OCI-LY3 (cell line): Measurements from ENCODE around the gene EPHB3.

Experiments
- H2AFZ ChIP-seq: fragments of 200-600, 300-600 bp; shearing (Covaris generic); 2 replicates; pipeline ENCODE4 v1.6.0; 2014; ENCODE audit warnings: antibody characterized with exemption, low read depth, low read length
- H3K27ac ChIP-seq: fragments of 200-600, 300-600 bp; sonication (generic); 2 replicates; pipeline ENCODE4 v1.5.1; 2014; ENCODE audit warnings: mild to moderate bottlenecking, low read length, moderate library complexity, mixed read lengths
- H3K27me3 ChIP-seq: fragments of 200-600, 300-600 bp; sonication (generic); 2 replicates; pipeline ENCODE4 v1.6.1; 2014; ENCODE audit warnings: low read depth, low read length, mixed read lengths
- H3K36me3 ChIP-seq: fragments of 200-600, 300-600 bp; sonication (generic); replicated peaks from 2 replicates; pipeline ENCODE3; 2014; ENCODE audit warnings: low read depth, low read length, mixed read lengths
- H3K4me1 ChIP-seq: fragments of 300-600, 200-600 bp; sonication (generic); 2 replicates; pipeline ENCODE4 v1.6.1; 2014; ENCODE audit warnings: low read length, mixed read lengths
- H3K4me2 ChIP-seq: fragments of 200-600, 300-600 bp; sonication (generic); 2 replicates; pipeline ENCODE4 v1.6.1; 2014; ENCODE audit warnings: low read length, mixed read lengths
- H3K4me3 ChIP-seq: fragments of 300-600, 200-600 bp; sonication (generic); 2 replicates; pipeline ENCODE4 v1.5.1; 2014; ENCODE audit warnings: antibody characterized with exemption, mild to moderate bottlenecking, low read length, moderate library complexity
- H3K79me2 ChIP-seq: fragments of 300-600, 200-600 bp; shearing (Covaris generic); 2 replicates; pipeline ENCODE4 v1.6.1; 2014; ENCODE audit warnings: mild to moderate bottlenecking, low read length, mixed read lengths
- H3K9ac ChIP-seq: fragments of 300-600, 200-600 bp; shearing (Covaris generic); 2 replicates; pipeline ENCODE4 v1.6.0; 2014; ENCODE audit warnings: mild to moderate bottlenecking, low read length, moderate library complexity
- H3K9me3 ChIP-seq: fragments of 200-600, 300-600 bp; shearing (Covaris generic); 2 replicates; pipeline ENCODE4 v1.6.1; 2014; ENCODE audit warnings: low read length, mixed read lengths; ENCODE audit not compliant: insufficient read depth
- H4K20me1 ChIP-seq: fragments of 200-600, 300-600 bp; sonication (generic); 2 replicates; pipeline ENCODE4 v1.6.1; 2016; ENCODE audit warnings: low read length, mixed read lengths; ENCODE audit not compliant: insufficient read depth
- CTCF ChIP-seq: fragments of 200-600, 300-600 bp; sonication (generic); IDR thresholded peaks from 2 replicates; pipeline ENCODE4 v1.5.1; 2014; ENCODE audit warnings: antibody characterized with exemption, low read length, low read depth
- EZH2phosphoT487 ChIP-seq: fragments of 200-600 bp; shearing (Covaris generic); IDR thresholded peaks from 2 replicates; pipeline ENCODE4 v1.6.1; 2018; ENCODE audit warnings: antibody characterized with exemption, mixed run types, low read depth

EPHB3 gene

GRCh38 chr3:184572633-184573270 lies 11.2 kb downstream of the EPHB3 start:
- H3K9me3 ChIP-seq: no peaks in the 10 kb centered on the region
- no peak overlapping the region for H3K9ac ChIP-seq
- H3K4me3 ChIP-seq: no peak overlapping the region
- no peaks in the 10 kb centered on the region for H3K27me3 ChIP-seq
- H3K36me3 ChIP-seq: no peaks in the 10 kb centered on the region
- no peaks in the 10 kb centered on the region for H4K20me1 ChIP-seq
- TF ChIP-seq CTCF (no peak), EZH2phosphoT487 (no peak)
- no peaks in the 10 kb centered on the region for H3K4me1 ChIP-seq
- H3K79me2 ChIP-seq: no peaks in the 10 kb centered on the region
- H3K4me2 ChIP-seq: no peak overlapping the region
- H3K27ac ChIP-seq: no peak overlapping the region
- no peak overlapping the region for H2AFZ ChIP-seq

- no peak overlapping the region for H3K4me3 ChIP-seq
- no peaks in the 10 kb centered on the region for H3K36me3 ChIP-seq
- no peak overlapping the region for H3K4me2 ChIP-seq
- no peak overlapping the region for H3K9ac ChIP-seq
- H4K20me1 ChIP-seq: no peaks in the 10 kb centered on the region
- no peaks in the 10 kb centered on the region for H3K27me3 ChIP-seq
- peaks cover 6% of the 10 kb centered on the region for H3K4me1 ChIP-seq
- no peaks in the 10 kb centered on the region for H3K79me2 ChIP-seq
- TF ChIP-seq CTCF: no peak
- TF ChIP-seq EZH2phosphoT487: no peak
- no peak overlapping the region for H2AFZ ChIP-seq
- no peak overlapping the region for H3K27ac ChIP-seq
- no peaks in the 10 kb centered on the region for H3K9me3 ChIP-seq
Observed at GRCh38 chr3:184574515-184575417, 13.2 kb downstream of the EPHB3 start.

GRCh38 chr3:184575701-184576100 lies 14.1 kb downstream of the EPHB3 start:
- Histone ChIP-seq H3K9me3 (no peaks in the 10 kb centered on the region), H3K36me3 (no peaks in the 10 kb centered on the region), H3K27me3 (no peaks in the 10 kb centered on the region), H3K79me2 (no peaks in the 10 kb centered on the region), H3K4me1 (peaks cover 6% of the 10 kb centered on the region), H4K20me1 (no peaks in the 10 kb centered on the region), H3K4me3 (no peak overlapping the region), H3K27ac (no peak overlapping the region), H3K4me2 (no peak overlapping the region), H2AFZ (no peak overlapping the region), H3K9ac (no peak overlapping the region)
- TF ChIP-seq CTCF: no peak

- Histone ChIP-seq H3K9ac (no peak overlapping the region), H3K36me3 (no peaks in the 10 kb centered on the region), H2AFZ (no peak overlapping the region), H3K9me3 (no peaks in the 10 kb centered on the region), H3K27ac (no peak overlapping the region), H3K79me2 (no peaks in the 10 kb centered on the region), H3K4me1 (peaks cover 6% of the 10 kb centered on the region), H3K4me3 (no peak overlapping the region), H3K4me2 (no peak overlapping the region), H3K27me3 (no peaks in the 10 kb centered on the region), H4K20me1 (no peaks in the 10 kb centered on the region)
- no peak for TF ChIP-seq EZH2phosphoT487
Observed at GRCh38 chr3:184576457-184577240, 15.1 kb downstream of the EPHB3 start.
